Astrocyte of the cerebellum (primary cell): Measurements from ENCODE around the gene KNOP1.
A peak's percentile ranks its signal among the peaks of the same experiment; 100 is the strongest.

Experiments used
- DNase-seq: peaks from one replicate; pipeline ENCODE4 v3.0.0-alpha.2; 2011; ENCODE audit warnings: low read depth
- H3K4me3 ChIP-seq: 2 replicates; pipeline ENCODE4 v1.5.1; 2011; ENCODE audit warnings: mild to moderate bottlenecking, low read depth, low read length, moderate library complexity
- in situ Hi-C: cut with HindIII; loops from 2 replicates; pipeline ENCODE4 v1.10.0; 2017; ENCODE audit warnings: low sequenced_read_pairs
- TF ChIP-seq, protein P1 (sequence below): IDR thresholded peaks from 2 replicates; pipeline ENCODE4 v1.5.1; 2012; ENCODE audit warnings: low read length, low read depth, moderate library complexity, mild to moderate bottlenecking; ENCODE audit errors: missing control alignments

Gene KNOP1, protein sequence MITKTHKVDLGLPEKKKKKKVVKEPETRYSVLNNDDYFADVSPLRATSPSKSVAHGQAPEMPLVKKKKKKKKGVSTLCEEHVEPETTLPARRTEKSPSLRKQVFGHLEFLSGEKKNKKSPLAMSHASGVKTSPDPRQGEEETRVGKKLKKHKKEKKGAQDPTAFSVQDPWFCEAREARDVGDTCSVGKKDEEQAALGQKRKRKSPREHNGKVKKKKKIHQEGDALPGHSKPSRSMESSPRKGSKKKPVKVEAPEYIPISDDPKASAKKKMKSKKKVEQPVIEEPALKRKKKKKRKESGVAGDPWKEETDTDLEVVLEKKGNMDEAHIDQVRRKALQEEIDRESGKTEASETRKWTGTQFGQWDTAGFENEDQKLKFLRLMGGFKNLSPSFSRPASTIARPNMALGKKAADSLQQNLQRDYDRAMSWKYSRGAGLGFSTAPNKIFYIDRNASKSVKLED

DNA sequence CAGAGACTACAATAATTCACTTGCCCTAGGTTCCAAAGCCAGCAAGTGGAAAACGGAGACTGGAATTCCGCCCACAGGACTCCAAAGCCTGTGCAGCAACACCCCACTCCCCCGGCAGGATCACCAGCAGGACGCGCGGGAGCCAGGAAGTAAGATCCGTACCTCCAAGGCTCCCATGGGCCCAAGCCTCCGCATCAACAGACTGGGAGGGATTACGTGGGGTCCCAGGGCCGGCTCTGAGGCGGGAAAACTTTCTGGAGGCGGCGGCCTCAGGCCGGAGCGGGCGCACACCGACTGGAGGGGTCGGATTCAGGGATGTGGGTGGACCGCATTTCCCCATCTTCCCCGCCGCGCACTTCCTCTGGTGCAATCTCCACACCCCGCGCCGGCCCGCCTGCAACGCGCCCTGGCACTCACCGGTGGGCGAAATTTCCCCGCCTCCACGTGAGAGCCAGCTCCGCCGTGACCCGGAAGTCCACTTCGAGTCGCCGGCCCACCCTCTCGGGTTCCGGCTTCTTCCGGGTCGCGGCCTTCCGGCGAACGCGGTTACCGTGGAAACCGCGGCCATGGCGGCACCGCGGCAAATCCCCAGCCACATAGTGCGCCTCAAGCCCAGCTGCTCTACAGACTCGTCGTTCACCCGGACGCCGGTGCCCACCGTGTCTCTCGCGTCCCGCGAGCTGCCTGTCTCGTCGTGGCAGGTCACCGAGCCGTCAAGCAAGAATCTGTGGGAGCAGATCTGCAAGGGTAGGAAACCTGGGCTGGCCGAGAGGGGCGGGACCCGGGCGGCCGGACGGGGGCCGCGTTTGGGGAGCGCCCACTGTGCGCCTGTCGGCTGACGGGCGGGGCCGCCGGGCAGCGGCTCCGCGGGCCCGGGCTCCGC lies at the start of gene KNOP1, which contains the start of gene IQCK:
TSS of gene KNOP1 (minus strand) at position 487 of the 883 bp plus-strand sequence. CDS start 3,192 bp downstream, outside the sequence.
TSS of gene IQCK (plus strand) at position 531 of the 883 bp plus-strand sequence. CDS start at position 567, 36 bp downstream.
- H3K4me3 ChIP-seq = peak within 1 kb of the TSS; percentile 68
- peak; percentile 70 for DNase-seq
- in situ Hi-C loops = no loop called here
- TF ChIP-seq, protein P1, sequence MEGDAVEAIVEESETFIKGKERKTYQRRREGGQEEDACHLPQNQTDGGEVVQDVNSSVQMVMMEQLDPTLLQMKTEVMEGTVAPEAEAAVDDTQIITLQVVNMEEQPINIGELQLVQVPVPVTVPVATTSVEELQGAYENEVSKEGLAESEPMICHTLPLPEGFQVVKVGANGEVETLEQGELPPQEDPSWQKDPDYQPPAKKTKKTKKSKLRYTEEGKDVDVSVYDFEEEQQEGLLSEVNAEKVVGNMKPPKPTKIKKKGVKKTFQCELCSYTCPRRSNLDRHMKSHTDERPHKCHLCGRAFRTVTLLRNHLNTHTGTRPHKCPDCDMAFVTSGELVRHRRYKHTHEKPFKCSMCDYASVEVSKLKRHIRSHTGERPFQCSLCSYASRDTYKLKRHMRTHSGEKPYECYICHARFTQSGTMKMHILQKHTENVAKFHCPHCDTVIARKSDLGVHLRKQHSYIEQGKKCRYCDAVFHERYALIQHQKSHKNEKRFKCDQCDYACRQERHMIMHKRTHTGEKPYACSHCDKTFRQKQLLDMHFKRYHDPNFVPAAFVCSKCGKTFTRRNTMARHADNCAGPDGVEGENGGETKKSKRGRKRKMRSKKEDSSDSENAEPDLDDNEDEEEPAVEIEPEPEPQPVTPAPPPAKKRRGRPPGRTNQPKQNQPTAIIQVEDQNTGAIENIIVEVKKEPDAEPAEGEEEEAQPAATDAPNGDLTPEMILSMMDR = no peak

DNA sequence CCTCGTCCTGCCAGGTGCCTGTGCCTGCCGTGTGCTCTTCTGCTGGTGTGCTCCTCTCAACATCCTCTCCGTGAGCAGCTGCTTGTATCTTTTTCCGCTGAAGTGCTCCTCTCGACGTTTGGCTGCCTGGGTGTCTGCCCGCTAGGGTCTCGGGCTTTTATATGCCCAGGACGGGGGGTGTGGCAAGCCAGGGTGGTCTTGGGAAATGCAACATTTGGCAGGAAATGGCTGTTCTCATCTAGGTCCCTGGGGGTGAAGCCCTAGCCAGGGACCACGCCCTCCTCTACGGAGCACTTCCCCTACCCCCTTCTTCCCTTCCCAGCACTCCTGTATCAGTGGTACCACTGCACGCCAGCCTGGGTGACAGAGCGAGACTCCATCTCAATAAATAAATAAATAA lies 49.5 kb upstream of the KNOP1 start:
- TF ChIP-seq, protein P1 = no peak
- H3K4me3 ChIP-seq = no peak overlapping the region
- no peak for DNase-seq
- in situ Hi-C loops = no loop called here

DNA sequence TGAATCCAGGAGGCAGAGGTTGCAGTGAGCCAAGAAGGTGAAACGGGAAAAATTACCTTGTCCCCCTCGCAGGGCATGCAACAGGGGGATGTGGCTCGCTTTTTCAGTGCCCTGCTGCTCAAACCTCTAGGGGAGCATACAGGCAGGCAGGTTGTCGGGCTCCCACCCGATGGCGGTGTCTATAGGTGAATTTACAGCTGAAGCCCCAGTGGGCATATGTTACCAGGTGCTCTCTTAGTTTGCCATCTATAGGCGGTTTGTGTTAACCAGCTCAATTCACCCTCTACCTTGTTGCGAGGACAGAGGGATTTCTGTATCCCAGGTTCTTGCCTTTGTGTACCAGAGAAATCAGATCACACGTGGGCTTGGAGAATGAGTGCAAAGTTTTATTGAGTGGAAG lies 49.0 kb upstream of the KNOP1 start:
- H3K4me3 ChIP-seq = no peak overlapping the region
- DNase-seq = no peak
- TF ChIP-seq, protein P1 = no peak
- in situ Hi-C loops = no loop called here

DNA sequence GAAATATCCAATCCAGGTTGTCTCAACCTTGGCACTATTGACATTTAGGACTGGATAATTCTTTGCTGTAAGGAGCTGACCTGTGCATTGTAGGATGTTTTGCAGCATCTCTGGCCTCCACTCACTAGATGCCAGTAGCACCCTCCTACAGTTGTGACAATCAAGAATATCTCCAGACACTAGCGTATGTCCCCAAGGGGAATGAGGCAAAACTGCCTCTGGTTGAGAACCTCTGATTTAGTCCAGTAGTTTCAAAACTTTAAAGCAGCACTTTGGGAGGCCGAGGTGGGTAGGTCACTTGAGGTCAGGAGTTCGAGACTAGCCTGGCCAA lies 48.5 kb upstream of the KNOP1 start:
- no peak overlapping the region for H3K4me3 ChIP-seq
- DNase-seq = no peak
- in situ Hi-C loops = no loop called here
- TF ChIP-seq, protein P1 = no peak

DNA sequence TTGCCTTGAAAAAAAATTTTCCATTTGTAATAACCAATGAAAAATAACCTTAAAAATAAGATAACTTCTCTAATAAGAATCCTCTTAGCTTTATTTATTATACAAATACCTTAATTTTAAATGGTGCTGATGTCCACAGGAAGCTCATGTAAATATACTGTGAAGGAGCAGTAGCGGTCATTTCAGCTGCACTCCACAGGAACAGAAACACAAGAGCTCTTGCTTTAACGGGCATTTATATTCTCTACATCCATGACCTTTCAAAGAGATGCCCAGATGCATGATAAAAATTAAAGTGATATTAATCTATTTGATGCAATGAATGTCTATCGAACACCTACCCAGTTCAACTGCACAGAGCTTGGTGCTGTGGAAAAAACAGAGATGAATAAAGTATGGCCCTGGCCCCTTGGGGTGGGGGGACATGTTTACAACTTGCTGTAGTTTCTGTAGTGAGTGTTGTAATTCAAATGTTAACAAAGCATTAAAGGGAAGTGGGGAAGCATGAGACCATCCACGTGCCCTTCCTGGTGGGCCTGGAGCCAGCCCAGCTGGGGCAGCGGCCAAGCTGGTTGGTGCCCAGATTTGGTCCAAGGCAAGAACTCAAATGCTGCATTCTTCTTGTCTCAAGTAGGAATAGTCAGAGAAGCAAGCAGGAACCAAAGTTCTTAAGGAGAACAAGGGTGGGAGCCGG lies 48.0 kb upstream of the KNOP1 start:
- in situ Hi-C loops = no loop called here
- DNase-seq = no peak
- H3K4me3 ChIP-seq = no peak overlapping the region
- TF ChIP-seq, protein P1 = no peak
